Chondrocyte (in vitro differentiated cells): Measurements from ENCODE around the gene FAM163A. TPM values are rescaled to one million over a fixed set of nuclear protein-coding genes. Genes with fewer than 3 reads are reported as not detected.

Experiments used
- DNase-seq: peaks from one replicate; pipeline ENCODE4 v3.0.0; 2021; ENCODE audit warnings: mixed read lengths, low spot score
- H3K27ac Mint-ChIP-seq: one replicate; pipeline ENCODE4 v1.8.0; 2021; ENCODE audit warnings: mild to moderate bottlenecking, moderate library complexity, mixed read lengths; ENCODE audit not compliant: unreplicated experiment
- H3K27me3 Mint-ChIP-seq: 2 replicates; pipeline ENCODE4 v1.8.0; 2021; ENCODE audit warnings: low read depth, mixed read lengths
- H3K36me3 Mint-ChIP-seq: 2 replicates; pipeline ENCODE4 v1.8.0; 2021; ENCODE audit warnings: low read depth, mixed read lengths
- H3K4me1 Mint-ChIP-seq: 2 replicates; pipeline ENCODE4 v1.8.0; 2021; ENCODE audit warnings: low read depth, mild to moderate bottlenecking, mixed read lengths
- H3K4me3 Mint-ChIP-seq: one replicate; pipeline ENCODE4 v1.8.0; 2021; ENCODE audit warnings: mild to moderate bottlenecking, moderate library complexity, mixed read lengths; ENCODE audit not compliant: unreplicated experiment
- H3K9me3 Mint-ChIP-seq: 2 replicates; pipeline ENCODE4 v1.8.0; 2021; ENCODE audit warnings: low read depth, mixed read lengths
- total RNA-seq: library from RNA; stranded (reverse); gene quantifications from 3 replicates; pipeline ENCODE4 v1.2.1, GENCODE V29; 2021
- TF ChIP-seq, protein P1 (sequence below): fragments of 200-600 bp; sonication (generic); IDR thresholded peaks from 2 replicates; pipeline ENCODE4 v1.5.0; 2021; ENCODE audit warnings: antibody characterized with exemption, mild to moderate bottlenecking, moderate library complexity

The FAM163A gene
- total RNA-seq, 1 donor from 2014 or later = not detected

DNA sequence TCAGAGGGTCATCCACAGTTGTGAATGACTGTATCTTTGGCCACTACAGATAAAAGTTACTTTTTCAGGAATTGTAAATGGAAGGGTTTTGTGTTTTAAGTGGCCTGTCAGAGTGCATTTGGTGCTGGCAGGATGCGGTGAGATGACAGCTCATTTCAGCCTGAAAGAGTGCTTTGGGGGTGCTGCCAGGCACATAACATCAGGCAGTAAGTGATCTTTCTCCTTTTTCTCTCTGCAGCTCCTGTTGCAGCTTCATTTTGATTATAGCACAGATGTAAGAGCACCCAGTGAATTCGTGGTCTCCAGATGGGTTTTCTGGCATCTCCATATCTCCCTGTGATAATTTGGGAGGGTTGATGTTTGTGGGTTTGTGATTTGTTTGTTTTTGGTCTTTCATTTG is 14.8 kb upstream of the FAM163A start:
- Mint-ChIP-seq H3K4me1 (no peaks in the 10 kb centered on the region), H3K9me3 (no peaks in the 10 kb centered on the region), H3K4me3 (no peak overlapping the region), H3K27me3 (peaks cover 28% of the 10 kb centered on the region), H3K36me3 (no peaks in the 10 kb centered on the region), H3K27ac (no peak overlapping the region)
- TF ChIP-seq, protein P1, sequence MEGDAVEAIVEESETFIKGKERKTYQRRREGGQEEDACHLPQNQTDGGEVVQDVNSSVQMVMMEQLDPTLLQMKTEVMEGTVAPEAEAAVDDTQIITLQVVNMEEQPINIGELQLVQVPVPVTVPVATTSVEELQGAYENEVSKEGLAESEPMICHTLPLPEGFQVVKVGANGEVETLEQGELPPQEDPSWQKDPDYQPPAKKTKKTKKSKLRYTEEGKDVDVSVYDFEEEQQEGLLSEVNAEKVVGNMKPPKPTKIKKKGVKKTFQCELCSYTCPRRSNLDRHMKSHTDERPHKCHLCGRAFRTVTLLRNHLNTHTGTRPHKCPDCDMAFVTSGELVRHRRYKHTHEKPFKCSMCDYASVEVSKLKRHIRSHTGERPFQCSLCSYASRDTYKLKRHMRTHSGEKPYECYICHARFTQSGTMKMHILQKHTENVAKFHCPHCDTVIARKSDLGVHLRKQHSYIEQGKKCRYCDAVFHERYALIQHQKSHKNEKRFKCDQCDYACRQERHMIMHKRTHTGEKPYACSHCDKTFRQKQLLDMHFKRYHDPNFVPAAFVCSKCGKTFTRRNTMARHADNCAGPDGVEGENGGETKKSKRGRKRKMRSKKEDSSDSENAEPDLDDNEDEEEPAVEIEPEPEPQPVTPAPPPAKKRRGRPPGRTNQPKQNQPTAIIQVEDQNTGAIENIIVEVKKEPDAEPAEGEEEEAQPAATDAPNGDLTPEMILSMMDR = no peak
- DNase-seq = no peak

DNA sequence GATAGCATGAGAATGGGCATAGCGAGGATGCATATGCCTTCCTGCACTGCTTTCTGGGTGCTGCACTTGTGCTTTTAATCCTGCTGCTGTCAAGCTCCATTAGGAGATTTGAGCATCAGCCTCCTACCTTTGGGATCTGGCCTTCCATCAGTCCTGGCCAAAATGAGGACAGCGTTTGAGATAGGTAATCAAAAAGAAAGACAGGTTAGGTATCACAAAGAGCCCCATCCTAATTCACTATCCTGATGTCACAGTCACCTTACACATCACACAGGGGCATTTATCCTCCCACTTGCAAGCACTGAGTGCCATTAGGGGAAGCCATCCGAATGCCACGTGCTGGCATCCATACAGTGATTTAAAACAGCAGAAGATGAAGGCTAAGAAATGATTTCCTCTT is 13.2 kb upstream of the FAM163A start:
- Mint-ChIP-seq H3K4me3 (no peak overlapping the region), H3K36me3 (no peaks in the 10 kb centered on the region), H3K27ac (no peak overlapping the region), H3K9me3 (no peaks in the 10 kb centered on the region), H3K27me3 (peaks cover 31% of the 10 kb centered on the region), H3K4me1 (no peaks in the 10 kb centered on the region)
- no peak for DNase-seq
- TF ChIP-seq, protein P1 = no peak

DNA sequence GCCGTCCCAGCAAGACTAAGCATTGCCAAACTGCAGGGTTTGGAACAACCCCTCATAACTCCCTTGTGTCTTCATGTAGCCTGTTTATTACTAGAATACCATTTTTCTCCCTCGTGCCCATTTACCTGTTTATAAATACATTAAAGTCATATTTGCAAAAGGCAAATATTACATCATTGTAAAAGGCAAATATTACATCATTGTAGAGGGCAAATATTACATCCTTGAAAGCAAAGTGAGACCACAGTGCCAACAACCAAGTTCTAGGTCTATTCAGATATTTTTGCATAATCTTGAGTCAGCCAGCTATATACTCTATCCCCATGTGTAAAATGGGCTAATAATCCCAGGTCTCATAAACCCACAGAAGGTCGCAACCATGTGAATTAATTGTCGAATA is 11.4 kb upstream of the FAM163A start:
- Mint-ChIP-seq H3K27ac (no peak overlapping the region), H3K36me3 (no peaks in the 10 kb centered on the region), H3K4me1 (no peaks in the 10 kb centered on the region), H3K4me3 (no peak overlapping the region), H3K27me3 (peaks cover 36% of the 10 kb centered on the region), H3K9me3 (no peaks in the 10 kb centered on the region)
- TF ChIP-seq, protein P1 = no peak
- no peak for DNase-seq

DNA sequence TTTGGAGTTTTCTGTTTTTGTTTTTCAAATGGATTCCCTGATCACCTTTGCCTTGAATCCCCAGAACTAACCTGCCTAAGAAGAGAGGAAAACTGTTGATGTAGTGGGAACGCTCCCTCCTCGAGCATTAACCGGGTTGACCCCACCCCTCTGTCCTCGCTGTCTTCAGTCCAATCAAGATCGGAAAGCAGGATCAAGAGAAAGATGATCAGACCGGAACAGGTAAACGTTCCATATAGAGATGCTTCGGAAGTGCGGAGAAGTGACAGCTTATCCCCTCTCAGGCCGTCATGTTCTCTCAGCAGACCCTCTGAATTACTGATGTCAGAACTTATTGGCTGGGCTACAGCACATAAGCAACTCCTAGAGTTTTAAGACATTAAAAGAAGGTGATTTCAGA is 800 bp upstream of the FAM163A start:
- H3K4me1 Mint-ChIP-seq = peaks cover 6% of the 10 kb centered on the region
- H3K4me3 Mint-ChIP-seq = peak overlapping the region; percentile 26
- TF ChIP-seq, protein P1 = no peak
- H3K27me3 Mint-ChIP-seq = peaks cover 69% of the 10 kb centered on the region
- peaks cover 17% of the 10 kb centered on the region for H3K9me3 Mint-ChIP-seq
- H3K27ac Mint-ChIP-seq = no peak overlapping the region
- H3K36me3 Mint-ChIP-seq = peaks cover 5% of the 10 kb centered on the region
- DNase-seq = no peak

DNA sequence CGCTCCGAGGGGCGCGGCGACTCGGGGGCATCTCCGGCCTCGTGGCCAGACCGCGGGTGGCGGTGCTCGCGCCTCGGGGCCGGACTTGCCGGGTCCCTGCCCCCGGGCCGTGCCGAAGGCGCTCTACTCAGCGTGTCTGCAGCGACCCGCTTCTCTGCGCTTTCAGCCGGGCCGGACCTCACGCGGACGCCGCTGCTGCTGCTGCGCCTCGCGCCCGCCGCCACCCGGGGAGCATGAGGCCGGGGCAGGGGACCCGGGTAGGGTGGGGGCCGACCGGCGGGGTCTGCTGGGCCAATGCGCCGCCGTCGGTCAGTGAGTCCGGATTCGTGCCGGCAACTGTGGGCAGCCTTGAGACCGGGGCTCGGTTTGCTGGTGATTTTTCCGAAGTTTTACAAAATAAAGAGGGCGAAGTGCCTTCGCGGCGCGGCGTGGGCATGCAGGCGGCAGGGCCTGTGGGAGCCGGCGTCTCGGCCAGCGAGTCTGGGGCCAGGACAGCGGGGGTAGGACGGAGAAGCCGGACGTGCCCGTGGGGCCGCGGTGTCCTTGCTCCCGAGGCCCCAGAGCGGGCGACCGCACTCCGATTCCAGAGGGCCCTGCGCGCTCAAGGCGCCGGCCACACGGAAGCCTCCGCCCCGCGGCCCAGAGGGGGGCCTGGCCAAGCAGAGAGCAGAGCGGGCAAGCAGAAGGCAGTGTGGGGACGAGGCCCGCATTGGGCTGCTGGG is 749 bp downstream of the FAM163A start:
- H3K4me1 Mint-ChIP-seq = peaks cover 6% of the 10 kb centered on the region
- TF ChIP-seq, protein P1 = no peak
- peak overlapping the region; percentile 58 for H3K4me3 Mint-ChIP-seq
- peaks cover 75% of the 10 kb centered on the region for H3K27me3 Mint-ChIP-seq
- no peak overlapping the region for H3K27ac Mint-ChIP-seq
- peaks cover 17% of the 10 kb centered on the region for H3K9me3 Mint-ChIP-seq
- no peak for DNase-seq
- H3K36me3 Mint-ChIP-seq = peaks cover 5% of the 10 kb centered on the region
